ENCODE results near the gene CANT1. TPM values are rescaled to one million over a fixed set of nuclear protein-coding genes. Genes with fewer than 3 reads are reported as not detected.

CANT1 gene
- total RNA-seq, 4 donors from 2014 or later: 11.2 to 30.1 (median 21.6) TPM

- WGBS, 2 donors (ENCODE audit: low coverage in 1 of 2): 65 to 83% methylated on average over 1 to 2 of the region's 2 CpGs
- H3K4me1 ChIP-seq: peaks cover 0 to 2% (median 0%) of the 10 kb centered on the region in 3 donors
- H3K27me3 ChIP-seq: no peaks in the 10 kb centered on the region
- TF ChIP-seq EP300 (IDR thresholded peaks at IDR 0.05): no peak
- TF ChIP-seq POLR2AphosphoS5 (IDR thresholded peaks at IDR 0.05): no peak
- no peak for TF ChIP-seq POLR2A (IDR thresholded peaks at IDR 0.05)
- TF ChIP-seq CTCF (IDR thresholded peaks at IDR 0.05): no peak
- H3K36me3 ChIP-seq: peaks cover 0 to 27% of the 10 kb centered on the region in 2 donors
- no peak for ATAC-seq
- H3K9me3 ChIP-seq: peaks cover 0 to 12% (median 0%) of the 10 kb centered on the region in 3 donors
- H3K4me3 ChIP-seq: no peak overlapping the region
- H3K27ac ChIP-seq: no peak overlapping the region
Observed at GRCh38 chr17:79053251-79053925, 43.8 kb upstream of the CANT1 start.

DNA sequence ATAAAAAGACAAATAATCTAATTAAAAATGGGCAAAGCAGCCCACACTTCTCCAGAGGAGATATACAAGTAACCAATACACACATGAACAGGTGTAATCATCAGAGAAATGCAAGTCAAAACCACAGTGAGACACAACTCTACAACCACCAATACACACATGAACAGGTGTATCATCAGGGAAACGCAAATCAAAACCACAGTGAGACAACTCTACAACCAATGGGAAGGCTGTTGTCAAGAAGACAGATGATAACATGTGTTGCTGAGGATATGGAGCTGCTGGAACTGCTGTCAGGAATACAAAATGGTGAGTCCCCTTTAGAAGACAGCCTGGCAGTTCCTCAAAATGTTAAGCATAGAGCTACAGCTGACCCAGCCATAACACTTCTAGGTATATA, 42.6 kb upstream of the CANT1 start:
- H3K36me3 ChIP-seq: peaks cover 0 to 39% of the 10 kb centered on the region in 2 donors
- ATAC-seq: no peak
- H3K4me1 ChIP-seq: peaks cover 0 to 14% (median 0%) of the 10 kb centered on the region in 3 donors
- TF ChIP-seq CTCF (IDR thresholded peaks at IDR 0.05) (no peak), POLR2AphosphoS5 (IDR thresholded peaks at IDR 0.05) (no peak)
- H3K4me3 ChIP-seq: no peak overlapping the region
- no peaks in the 10 kb centered on the region for H3K27me3 ChIP-seq
- H3K27ac ChIP-seq: no peak overlapping the region
- 88 to 100% methylated on average over 1 of the region's 1 CpG for WGBS, 2 donors (ENCODE audit: low coverage in 1 of 2)
- H3K9me3 ChIP-seq: peaks cover 0 to 12% (median 0%) of the 10 kb centered on the region in 3 donors

GRCh38 chr17:79051306-79051705, 41.7 kb upstream of the CANT1 start:
- H3K27ac ChIP-seq: no peak overlapping the region
- no peak for ATAC-seq
- H3K4me1 ChIP-seq: peaks cover 0 to 23% (median 0%) of the 10 kb centered on the region in 3 donors
- peaks cover 0 to 12% (median 0%) of the 10 kb centered on the region in 3 donors for H3K9me3 ChIP-seq
- H3K27me3 ChIP-seq: no peaks in the 10 kb centered on the region
- H3K36me3 ChIP-seq: peaks cover 0 to 47% of the 10 kb centered on the region in 2 donors
- H3K4me3 ChIP-seq: no peak overlapping the region
- TF ChIP-seq POLR2A (IDR thresholded peaks at IDR 0.05) (no peak), EP300 (IDR thresholded peaks at IDR 0.05) (no peak)
- WGBS, 2 donors (ENCODE audit: low coverage in 1 of 2): 81% methylated on average over 6 of the region's 6 CpGs; no CpG with 5 or more reads in 1 of the 2 donors

GRCh38 chr17:79050551-79050950, 41.0 kb upstream of the CANT1 start:
- no CpG with 5 or more reads among the region's 6 CpGs for WGBS, 2 donors (ENCODE audit: low coverage in 1 of 2)
- Histone ChIP-seq H3K4me3 (no peak overlapping the region), H3K36me3 (peaks cover 0 to 47% of the 10 kb centered on the region in 2 donors), H3K27ac (no peak overlapping the region), H3K9me3 (peaks cover 0 to 12% (median 0%) of the 10 kb centered on the region in 3 donors), H3K4me1 (peaks cover 0 to 30% (median 3%) of the 10 kb centered on the region in 3 donors), H3K27me3 (no peaks in the 10 kb centered on the region)
- no peak for TF ChIP-seq CTCF (IDR thresholded peaks at IDR 0.05)
- TF ChIP-seq POLR2AphosphoS5 (IDR thresholded peaks at IDR 0.05): no peak
- no peak for TF ChIP-seq EP300 (IDR thresholded peaks at IDR 0.05)
- no peak for TF ChIP-seq POLR2A (IDR thresholded peaks at IDR 0.05)
- ATAC-seq: no peak

GRCh38 chr17:79049821-79050220, 40.3 kb upstream of the CANT1 start:
- peaks cover 0 to 33% (median 3%) of the 10 kb centered on the region in 3 donors for H3K4me1 ChIP-seq
- 100% methylated on average over 2 of the region's 11 CpGs; no CpG with 5 or more reads in 1 of the 2 donors for WGBS, 2 donors (ENCODE audit: low coverage in 1 of 2)
- ATAC-seq: no peak
- H3K27me3 ChIP-seq: no peaks in the 10 kb centered on the region
- TF ChIP-seq CTCF (IDR thresholded peaks at IDR 0.05) (no peak), EP300 (IDR thresholded peaks at IDR 0.05) (no peak)
- H3K36me3 ChIP-seq: peaks cover 0 to 49% of the 10 kb centered on the region in 2 donors
- peaks cover 0 to 12% (median 0%) of the 10 kb centered on the region in 3 donors for H3K9me3 ChIP-seq
- H3K27ac ChIP-seq: no peak overlapping the region
- H3K4me3 ChIP-seq: no peak overlapping the region
